ENCODE measurements around the gene ACTR5. TPM values are rescaled to one million over a fixed set of nuclear protein-coding genes. Genes with fewer than 3 reads are reported as not detected.
A peak's percentile ranks its signal among the peaks of the same experiment; 100 is the strongest.

Gene ACTR5
- total and polyA plus RNA-seq, 3 donors from 2014 or later: 18.9 to 26.9 (median 22.7) TPM

DNA sequence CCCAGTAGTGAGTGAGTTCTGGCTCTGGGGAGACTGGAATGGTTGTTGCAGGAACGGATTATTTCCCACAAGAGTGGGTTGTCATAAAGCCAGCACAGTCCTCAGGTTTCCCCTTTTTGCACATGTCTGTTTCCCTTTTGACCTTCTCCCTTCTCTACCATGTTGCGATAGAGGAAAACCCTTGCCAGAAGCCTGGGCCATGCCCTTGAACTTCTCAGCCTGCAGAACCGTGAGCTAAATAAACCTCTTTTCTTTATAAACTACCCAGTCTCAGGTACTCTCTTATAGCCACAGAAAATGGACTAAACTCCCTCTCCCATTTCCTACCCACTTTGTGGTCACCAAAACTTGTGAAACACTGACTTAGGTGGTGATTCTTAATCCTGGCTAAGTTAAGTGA, 50.0 kb downstream of the ACTR5 start:
- intact Hi-C loops (cut with DNase I; ENCODE audit: low total_unique reads): no loop called here
- no peak overlapping the region for H3K4me3 ChIP-seq
- TF ChIP-seq, protein P1, sequence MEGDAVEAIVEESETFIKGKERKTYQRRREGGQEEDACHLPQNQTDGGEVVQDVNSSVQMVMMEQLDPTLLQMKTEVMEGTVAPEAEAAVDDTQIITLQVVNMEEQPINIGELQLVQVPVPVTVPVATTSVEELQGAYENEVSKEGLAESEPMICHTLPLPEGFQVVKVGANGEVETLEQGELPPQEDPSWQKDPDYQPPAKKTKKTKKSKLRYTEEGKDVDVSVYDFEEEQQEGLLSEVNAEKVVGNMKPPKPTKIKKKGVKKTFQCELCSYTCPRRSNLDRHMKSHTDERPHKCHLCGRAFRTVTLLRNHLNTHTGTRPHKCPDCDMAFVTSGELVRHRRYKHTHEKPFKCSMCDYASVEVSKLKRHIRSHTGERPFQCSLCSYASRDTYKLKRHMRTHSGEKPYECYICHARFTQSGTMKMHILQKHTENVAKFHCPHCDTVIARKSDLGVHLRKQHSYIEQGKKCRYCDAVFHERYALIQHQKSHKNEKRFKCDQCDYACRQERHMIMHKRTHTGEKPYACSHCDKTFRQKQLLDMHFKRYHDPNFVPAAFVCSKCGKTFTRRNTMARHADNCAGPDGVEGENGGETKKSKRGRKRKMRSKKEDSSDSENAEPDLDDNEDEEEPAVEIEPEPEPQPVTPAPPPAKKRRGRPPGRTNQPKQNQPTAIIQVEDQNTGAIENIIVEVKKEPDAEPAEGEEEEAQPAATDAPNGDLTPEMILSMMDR (IDR thresholded peaks at IDR 0.05): no peak
- TF ChIP-seq POLR2A (IDR thresholded peaks at IDR 0.05): no peak
- H3K36me3 ChIP-seq (ENCODE audit: low read depth, missing control alignments): no peaks in the 10 kb centered on the region
- H3K9me3 ChIP-seq: no peaks in the 10 kb centered on the region
- no peak for DNase-seq
- H3K27ac ChIP-seq: no peak overlapping the region
- WGBS, 2 donors: 69 to 71% methylated on average over 3 of the region's 3 CpGs
- no peaks in the 10 kb centered on the region for H3K27me3 ChIP-seq
- H3K4me1 ChIP-seq: no peaks in the 10 kb centered on the region

DNA sequence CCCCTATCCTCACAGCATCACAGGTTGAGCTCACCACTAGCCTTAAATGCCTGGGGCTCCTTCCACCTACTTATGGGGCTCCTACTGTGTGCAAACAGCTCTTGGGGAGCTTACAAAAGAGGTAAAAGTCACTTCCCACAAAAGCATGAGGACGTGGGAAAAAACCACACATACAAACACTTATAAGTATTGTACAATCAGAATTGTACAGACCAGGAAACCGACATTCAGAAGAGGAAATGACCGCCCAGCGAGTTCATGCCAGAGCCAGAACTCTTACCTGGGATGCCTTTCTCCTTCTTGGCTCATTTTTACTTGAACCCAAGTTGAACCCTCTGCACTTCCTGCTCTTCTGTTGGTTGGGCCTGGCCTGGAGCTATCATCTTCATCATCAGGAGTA, 50.9 kb downstream of the ACTR5 start:
- Histone ChIP-seq H3K9me3 (no peaks in the 10 kb centered on the region), H3K27ac (no peak overlapping the region), H3K36me3 (ENCODE audit: low read depth, missing control alignments) (no peaks in the 10 kb centered on the region), H3K4me1 (no peaks in the 10 kb centered on the region), H3K27me3 (no peaks in the 10 kb centered on the region), H3K4me3 (no peak overlapping the region)
- intact Hi-C loops (cut with DNase I; ENCODE audit: low total_unique reads): no loop called here
- no peak for TF ChIP-seq POLR2A (IDR thresholded peaks at IDR 0.05)
- TF ChIP-seq, protein P1 (IDR thresholded peaks at IDR 0.05): no peak
- 69 to 76% methylated on average over 4 of the region's 4 CpGs for WGBS, 2 donors
- DNase-seq: no peak

DNA sequence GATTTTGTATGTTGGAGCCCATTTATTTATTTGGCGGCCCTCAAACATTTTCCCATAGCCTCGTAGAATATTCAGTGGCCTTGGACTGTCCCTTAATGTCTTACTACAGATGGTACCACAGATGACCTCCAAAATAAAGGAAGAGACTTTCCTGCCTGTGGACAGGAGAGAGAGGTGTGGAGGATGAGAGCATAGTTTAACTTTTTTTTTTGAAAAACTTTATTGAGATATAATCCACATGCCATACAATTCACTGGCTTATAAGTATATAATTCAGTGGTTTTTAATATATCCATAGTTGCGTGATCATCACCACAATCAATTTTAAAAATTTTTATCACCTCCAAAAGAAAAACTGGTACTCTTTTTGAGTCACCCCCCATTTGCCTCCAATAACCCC, 52.6 kb downstream of the ACTR5 start:
- no peaks in the 10 kb centered on the region for H3K27me3 ChIP-seq

DNA sequence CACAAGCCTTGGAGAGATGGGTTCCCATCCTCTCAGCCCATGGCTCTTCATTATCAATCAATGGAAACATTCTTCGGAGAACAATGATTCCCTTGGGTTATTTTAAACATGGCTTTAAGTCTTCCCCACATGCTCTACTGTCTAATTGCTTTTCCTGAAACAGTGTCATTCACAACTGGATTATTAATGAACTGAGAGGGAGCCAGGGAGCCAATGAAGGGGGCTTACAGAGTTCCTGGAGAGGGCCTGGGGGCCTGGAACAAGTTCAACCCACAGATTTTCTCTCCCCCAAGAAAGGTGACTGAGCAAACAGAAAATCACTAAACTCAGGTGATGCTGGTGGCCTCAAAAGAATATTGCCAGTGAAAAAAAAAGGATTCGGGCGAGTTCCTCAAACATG, 56.0 kb downstream of the ACTR5 start:
- Histone ChIP-seq H3K36me3 (ENCODE audit: low read depth, missing control alignments) (no peaks in the 10 kb centered on the region), H3K27ac (no peak overlapping the region), H3K4me3 (no peak overlapping the region), H3K4me1 (peaks cover 15% of the 10 kb centered on the region), H3K27me3 (no peaks in the 10 kb centered on the region), H3K9me3 (no peaks in the 10 kb centered on the region)
- DNase-seq: no peak
- intact Hi-C loops (cut with DNase I; ENCODE audit: low total_unique reads): no loop called here
- TF ChIP-seq, protein P1 (IDR thresholded peaks at IDR 0.05): no peak
- TF ChIP-seq POLR2A (IDR thresholded peaks at IDR 0.05): no peak
- 76 to 85% methylated on average over 3 of the region's 3 CpGs for WGBS, 2 donors

More for the DNA sequence above, 52.6 kb downstream of the ACTR5 start:
- H3K27ac ChIP-seq: no peak overlapping the region
- H3K4me3 ChIP-seq: no peak overlapping the region
- no peak for DNase-seq
- H3K9me3 ChIP-seq: no peaks in the 10 kb centered on the region
- H3K36me3 ChIP-seq (ENCODE audit: low read depth, missing control alignments): no peaks in the 10 kb centered on the region
- peaks cover 7% of the 10 kb centered on the region for H3K4me1 ChIP-seq
- intact Hi-C loops (cut with DNase I; ENCODE audit: low total_unique reads): no loop called here
- WGBS, 2 donors: 68 to 70% methylated on average over 3 of the region's 3 CpGs
- no peak for TF ChIP-seq POLR2A (IDR thresholded peaks at IDR 0.05)
- TF ChIP-seq, protein P1 (IDR thresholded peaks at IDR 0.05): no peak

DNA sequence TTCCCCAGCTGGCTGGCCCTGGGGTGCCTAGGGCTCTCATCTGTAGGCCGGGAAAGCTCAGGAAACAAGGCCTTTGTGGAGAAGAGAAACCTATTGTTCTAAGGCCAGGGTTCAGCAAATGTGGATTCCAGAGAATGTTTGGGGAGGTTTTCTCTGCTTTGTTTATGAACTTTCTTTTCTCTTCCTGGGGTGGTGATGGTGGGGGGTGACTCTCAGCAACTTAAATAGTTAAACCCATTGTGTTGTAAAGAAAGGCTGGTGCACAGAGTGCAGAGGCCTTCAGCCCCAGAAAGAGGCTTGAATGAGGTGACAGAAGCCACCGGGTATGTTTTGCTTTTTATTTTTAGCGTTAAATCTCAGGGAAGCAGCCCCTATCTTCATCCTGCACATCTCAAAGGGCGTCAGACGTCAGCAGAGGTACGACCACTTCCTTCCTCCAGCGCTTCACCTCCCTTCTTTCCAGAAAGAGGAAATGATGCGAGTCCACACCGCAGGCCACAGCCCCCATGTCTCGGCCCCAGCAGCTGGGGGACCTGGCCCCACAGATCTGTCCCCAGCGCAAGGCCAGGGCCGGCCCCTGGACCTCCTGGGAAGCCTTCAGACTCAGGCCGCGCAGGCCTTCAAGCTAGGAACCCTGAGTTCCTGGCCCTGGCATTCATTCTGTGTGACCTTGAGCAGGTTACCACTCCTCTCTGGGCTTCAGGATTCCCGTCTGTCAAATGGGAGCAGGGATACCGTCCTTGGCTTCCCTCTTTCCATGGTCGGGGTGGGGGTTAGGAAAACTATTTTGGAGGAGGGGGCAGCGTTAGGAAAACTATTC, 56.6 kb downstream of the ACTR5 start:
- WGBS, 2 donors: 26 to 29% methylated on average over 13 to 18 of the region's 18 CpGs
- H3K36me3 ChIP-seq (ENCODE audit: low read depth, missing control alignments): no peaks in the 10 kb centered on the region
- no peak for TF ChIP-seq POLR2A (IDR thresholded peaks at IDR 0.05)
- TF ChIP-seq, protein P1 (IDR thresholded peaks at IDR 0.05): no peak
- H3K27me3 ChIP-seq: no peaks in the 10 kb centered on the region
- H3K4me1 ChIP-seq: peaks cover 15% of the 10 kb centered on the region
- intact Hi-C loops (cut with DNase I; ENCODE audit: low total_unique reads): no loop called here
- H3K4me3 ChIP-seq: peak overlapping the region; percentile 42 to 57
- H3K27ac ChIP-seq: no peak overlapping the region
- H3K9me3 ChIP-seq: no peaks in the 10 kb centered on the region
- DNase-seq: no peak

All from testis (tissue), 3 donors.